H1 (cell line): ENCODE results near the gene TACC2. TPM values are rescaled to one million over a fixed set of nuclear protein-coding genes. Genes with fewer than 3 reads are reported as not detected.

Experiments used
- E2F6 ChIP-seq: IDR thresholded peaks from 2 replicates; pipeline ENCODE4 v1.6.1; 2012; ENCODE audit warnings: inconsistent platforms
- RNF2 ChIP-seq: fragments of 200-900, 300-1000 bp; sonication (generic); IDR thresholded peaks from 2 replicates; pipeline ENCODE4 v1.7.1; 2016; ENCODE audit warnings: borderline replicate concordance, low read depth, mild to moderate bottlenecking, antibody characterized with exemption, low read length; ENCODE audit not compliant: poor library complexity, severe bottlenecking; ENCODE audit errors: missing control alignments
- SIN3A ChIP-seq, 2 experiments: IDR thresholded peaks in 1 of 2; conservative IDR thresholded peaks in 1 of 2; 2 replicates each; pipeline ENCODE4 v1.6.1; 2011 to 2012; ENCODE audit warnings: low read length in 2 of 2, improper control_type of control experiment in 1 of 2, low read depth in 1 of 2, mild to moderate bottlenecking in 1 of 2
- SUZ12 ChIP-seq: fragments of 200-600 bp; sonication (generic); IDR thresholded peaks from 2 replicates; pipeline ENCODE4 v1.6.1; 2012; ENCODE audit warnings: mild to moderate bottlenecking, inconsistent platforms, low read length, moderate library complexity, mixed read lengths
- polyA plus RNA-seq, 7 experiments: library from polyadenylated mRNA; depleted of rRNA in 3 of 7; stranded (reverse) in 5 of 7; unstranded in 2 of 7; fragments of >200 nt in 5 of 7; fragments of 200-250 nt in 2 of 7; gene quantifications; 1 replicate in 5 of 7; 2 replicates in 1 of 7; 4 replicates in 1 of 7; pipeline versions ENCODE4 v1.2.1 to v1.2.3, GENCODE V29; 2011 to 2013; ENCODE audit warnings: missing spikeins in 2 of 7, mixed read lengths in 2 of 7
- total RNA-seq: library from RNA; stranded (reverse); fragmentation: NEBNext Ultra II Directional; extraction: Animal tissue kit (Norgen Biotek cat#: 25700); gene quantifications from 2 replicates; pipeline ENCODE4 v1.2.1, GENCODE V29; 2021

The TACC2 gene
- total and polyA plus RNA-seq, 2 of the 8 experiments (the other 6 are each of a cell fraction or from before 2014, with no cell fraction given): 21.2 to 46.6 TPM

GRCh38 chr10:122117475-122117874 is 128.5 kb downstream of the TACC2 start (continued):
- TF ChIP-seq E2F6: no peak
- TF ChIP-seq RNF2: no peak
- TF ChIP-seq SIN3A (conservative IDR thresholded peaks at IDR 0.05 in 1 of 2, IDR thresholded peaks at IDR 0.05 in 1 of 2; ENCODE audit: low read depth in 1 of 2, low read length in 2 of 2): no peak
- no peak for TF ChIP-seq SUZ12
